Jurkat, Clone E6-1 (cell line): ENCODE measurements around the gene EPB41L4A.
"Not testable (repeated sequence)": the region's sequence is repeated elsewhere in the genome, so short reads cannot be mapped to it uniquely, and the experiment has no call there.

ENCODE experiments used
- DNase-seq: peaks from one replicate; pipeline ENCODE4 v3.0.0-alpha.2; 2011; ENCODE audit warnings: low read depth, low spot score
- H3K4me3 ChIP-seq: 2 replicates; pipeline ENCODE4 v1.5.1; 2011; ENCODE audit warnings: mild to moderate bottlenecking, low read length, control low read depth, moderate library complexity

EPB41L4A gene

DNA sequence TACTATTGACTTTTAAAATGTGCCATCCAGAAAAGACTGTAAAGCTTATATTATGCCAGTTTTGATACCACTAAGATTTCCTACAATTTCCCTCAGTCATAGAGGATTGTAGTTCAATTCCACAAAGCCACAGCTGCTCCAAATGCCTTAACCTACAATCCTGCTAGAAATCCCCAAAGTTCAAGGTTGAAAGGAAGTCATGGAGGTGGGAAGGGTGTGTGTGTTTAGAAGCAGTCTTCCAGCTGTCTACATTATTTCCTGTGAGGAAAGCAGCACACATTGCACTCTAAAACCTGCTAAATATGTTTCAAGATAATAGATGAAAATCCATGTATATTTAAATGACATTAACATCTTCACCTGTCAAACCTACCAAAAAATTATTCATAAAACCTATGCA lies 11.8 kb downstream of the EPB41L4A start:
- H3K4me3 ChIP-seq, result no peak overlapping the region

DNA sequence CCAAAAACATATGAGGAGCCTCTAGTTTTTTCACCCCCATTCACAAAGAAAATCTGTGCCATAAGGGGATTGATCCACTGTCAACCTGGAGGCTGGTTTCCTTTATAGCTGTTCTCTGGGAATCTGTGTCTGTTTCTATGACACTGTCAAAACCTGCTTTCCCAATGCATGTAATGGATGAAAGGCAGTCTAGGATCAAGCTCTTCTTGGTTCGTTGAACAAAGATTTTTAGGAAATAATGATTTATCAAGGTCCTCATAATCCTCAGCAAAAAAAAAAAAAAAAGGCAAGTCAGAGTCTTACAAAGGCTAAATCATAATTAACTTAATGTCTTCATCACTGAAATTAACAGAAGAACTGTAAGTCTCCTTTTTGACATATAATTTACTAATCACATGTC lies 16.0 kb downstream of the EPB41L4A start:
- no peak overlapping the region for H3K4me3 ChIP-seq

More for the DNA sequence above, 11.8 kb downstream of the EPB41L4A start:
- DNase-seq, result no peak

DNA sequence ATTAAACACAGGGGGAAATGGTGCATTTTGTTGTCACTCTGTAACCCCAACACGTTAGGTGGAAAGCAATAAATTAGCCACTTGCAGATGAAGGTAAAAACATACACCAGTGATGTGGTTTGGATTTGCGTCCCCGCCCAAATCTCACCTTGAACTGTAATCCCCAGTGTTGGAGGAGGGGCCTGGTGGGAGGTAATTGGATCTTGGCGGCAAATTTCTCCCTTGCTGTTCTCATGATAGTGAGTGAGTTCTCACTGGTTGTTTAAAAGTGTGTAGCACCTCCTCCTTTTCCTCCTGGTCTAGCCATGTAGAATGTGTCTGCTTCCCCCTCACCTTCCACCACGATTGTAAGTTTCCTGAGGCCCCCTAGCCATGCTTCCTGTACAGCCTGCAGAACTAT lies 17.2 kb downstream of the EPB41L4A start:
- no peak for DNase-seq
- no peak overlapping the region for H3K4me3 ChIP-seq

More for the DNA sequence above, 16.0 kb downstream of the EPB41L4A start:
- DNase-seq, result no peak

DNA sequence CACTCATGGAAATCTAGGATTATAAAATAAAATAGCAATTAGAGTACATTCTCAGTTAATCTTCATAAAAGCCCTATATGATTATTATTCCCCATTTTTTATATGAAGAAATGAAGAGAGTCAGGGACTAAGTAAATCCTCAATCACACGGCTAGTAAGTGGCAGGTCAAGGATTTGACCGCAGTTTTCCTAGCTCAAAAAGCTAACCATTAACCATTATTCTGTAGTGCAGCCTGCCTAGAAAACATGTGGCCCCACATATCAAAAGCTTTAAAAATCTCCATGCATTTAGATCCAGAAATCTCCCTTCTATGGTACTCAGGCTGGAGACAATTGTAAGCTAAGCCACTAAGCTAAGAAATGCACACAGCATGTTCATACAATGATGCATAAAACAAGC lies 21.4 kb downstream of the EPB41L4A start:
- H3K4me3 ChIP-seq, result no peak overlapping the region
- DNase-seq, result no peak

DNA sequence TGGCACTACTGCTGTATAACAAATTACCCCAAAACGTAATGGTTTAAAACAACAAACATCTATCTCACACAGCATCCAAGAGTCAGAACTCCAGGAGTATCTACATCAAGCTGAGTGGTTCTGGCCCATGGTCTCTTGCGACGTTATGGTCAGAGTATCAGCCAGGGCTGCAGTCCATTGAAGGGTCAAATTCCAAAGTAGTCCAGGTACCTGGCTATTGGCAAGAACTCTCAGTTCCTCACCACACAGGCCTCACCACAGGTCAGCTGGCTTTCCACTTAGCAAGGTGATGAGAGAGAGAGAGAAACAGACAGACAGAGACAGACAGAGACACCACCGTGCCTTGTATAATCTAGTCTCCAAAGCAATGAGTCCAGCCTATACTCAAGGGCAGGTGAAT lies 22.6 kb downstream of the EPB41L4A start:
- DNase-seq, result no peak
- no peak overlapping the region for H3K4me3 ChIP-seq

DNA sequence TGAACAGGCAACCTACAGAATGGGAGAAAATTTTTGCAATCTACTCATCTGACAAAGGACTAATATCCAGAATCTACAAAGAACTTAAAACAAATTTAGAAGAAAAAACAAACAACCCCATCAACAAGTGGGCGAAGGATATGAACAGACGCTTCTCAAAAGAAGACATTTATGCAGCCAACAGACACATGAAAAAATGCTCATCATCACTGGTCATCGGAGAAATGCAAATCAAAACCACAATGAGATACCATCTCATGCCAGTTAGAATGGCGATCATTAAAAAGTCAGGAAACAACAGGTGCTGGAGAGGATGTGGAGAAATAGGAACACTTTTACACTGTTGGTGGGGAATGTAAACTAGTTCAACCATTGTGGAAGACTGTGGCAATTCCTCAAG lies 23.8 kb downstream of the EPB41L4A start:
- not testable (repeated sequence) for H3K4me3 ChIP-seq, DNase-seq

DNA sequence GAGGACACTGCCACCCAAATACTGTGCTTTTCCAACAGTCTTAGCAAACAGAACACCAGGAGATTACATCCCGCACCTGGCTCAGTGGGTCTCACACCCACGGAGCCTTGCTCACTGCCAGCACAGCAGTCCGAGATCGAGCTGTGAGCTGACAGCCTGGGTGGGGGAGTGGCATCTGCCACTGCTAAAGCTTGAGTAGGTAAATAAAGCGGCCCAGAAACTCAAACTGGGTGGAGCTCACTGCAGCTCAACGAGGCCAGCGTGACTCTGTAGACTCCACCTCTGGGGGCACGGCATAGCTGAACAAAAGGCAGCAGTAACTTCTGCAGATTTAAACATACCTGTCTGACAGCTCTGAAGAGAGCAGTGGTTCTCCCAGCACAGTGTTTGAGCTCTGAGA lies 28.8 kb downstream of the EPB41L4A start:
- no peak for DNase-seq
- no peak overlapping the region for H3K4me3 ChIP-seq

DNA sequence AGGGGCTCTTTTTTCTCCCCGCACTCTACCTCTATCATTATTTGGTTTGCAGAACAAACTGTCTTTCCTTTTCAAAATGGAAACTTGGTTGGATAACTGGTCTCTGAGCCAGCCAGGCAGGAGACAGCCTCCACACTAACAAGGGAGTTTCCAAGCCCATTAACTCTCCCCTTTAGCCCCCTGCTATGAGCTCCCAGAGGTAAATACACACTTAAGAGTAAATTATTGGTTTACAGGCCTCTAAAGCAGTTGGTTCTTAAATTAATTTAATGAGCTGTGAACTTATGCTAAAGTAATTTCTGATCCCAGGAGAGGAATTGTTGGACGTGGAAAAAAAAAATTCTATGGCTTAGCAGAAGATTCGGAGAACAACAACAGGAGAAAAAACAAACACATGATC lies 30.3 kb downstream of the EPB41L4A start:
- DNase-seq, result no peak
- H3K4me3 ChIP-seq, result no peak overlapping the region

DNA sequence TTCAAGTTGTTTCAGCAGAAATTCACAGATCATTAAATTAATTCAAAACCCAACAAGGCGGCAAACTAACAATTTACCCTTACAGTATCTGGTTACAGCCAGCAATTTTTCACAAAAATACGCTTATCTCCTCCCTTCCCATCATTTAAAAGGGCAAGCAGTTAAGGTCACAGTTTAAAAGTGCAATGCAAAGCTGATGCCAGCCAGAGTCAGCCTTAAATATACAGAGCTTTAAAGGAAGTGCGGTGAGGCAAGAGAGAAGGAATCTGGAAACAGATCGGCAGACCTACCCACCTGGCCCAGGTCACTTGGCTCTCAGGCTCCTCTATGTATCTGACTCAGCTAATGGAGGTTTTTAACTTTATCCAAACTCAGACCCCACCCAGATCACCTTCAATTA lies 31.0 kb downstream of the EPB41L4A start:
- no peak overlapping the region for H3K4me3 ChIP-seq
- no peak for DNase-seq

DNA sequence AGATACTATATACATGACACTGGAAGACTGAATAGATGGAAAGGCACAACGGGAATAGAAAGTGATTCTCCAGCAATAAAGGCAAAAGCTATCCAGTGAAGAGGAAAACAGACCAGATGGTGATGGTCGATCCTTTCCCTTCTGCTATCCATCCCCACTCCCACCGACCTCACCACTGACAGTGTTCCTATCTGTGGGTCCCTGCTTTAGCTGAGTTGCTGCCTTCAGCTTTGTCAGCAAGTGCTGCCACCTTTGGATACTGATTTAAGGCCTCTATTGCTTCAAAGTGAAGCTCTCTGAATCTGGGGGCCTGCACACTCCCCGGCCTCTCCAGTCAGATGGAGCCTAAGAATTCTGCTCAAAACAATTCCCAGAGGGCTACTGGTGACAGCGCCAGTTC lies 32.3 kb downstream of the EPB41L4A start:
- no peak for DNase-seq
- H3K4me3 ChIP-seq, result no peak overlapping the region

DNA sequence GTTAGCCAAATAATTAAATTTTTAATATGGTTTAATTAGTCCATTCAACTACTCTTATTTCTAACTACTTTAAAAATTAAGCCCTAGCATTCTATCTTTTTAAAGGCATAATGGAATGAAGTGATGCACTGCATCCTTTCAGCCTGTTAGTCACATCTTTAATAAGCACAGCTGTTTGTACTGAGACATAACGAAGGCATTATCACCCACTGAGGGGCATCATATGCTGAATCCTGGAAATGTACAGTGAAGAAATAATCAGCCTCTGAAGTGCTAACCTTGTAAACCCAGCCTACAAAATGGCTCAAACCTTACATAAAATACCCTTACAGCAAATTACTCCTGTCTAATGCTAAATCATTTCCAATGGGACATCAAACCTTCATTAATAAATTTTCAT lies 33.1 kb downstream of the EPB41L4A start:
- no peak overlapping the region for H3K4me3 ChIP-seq
- DNase-seq, result no peak

DNA sequence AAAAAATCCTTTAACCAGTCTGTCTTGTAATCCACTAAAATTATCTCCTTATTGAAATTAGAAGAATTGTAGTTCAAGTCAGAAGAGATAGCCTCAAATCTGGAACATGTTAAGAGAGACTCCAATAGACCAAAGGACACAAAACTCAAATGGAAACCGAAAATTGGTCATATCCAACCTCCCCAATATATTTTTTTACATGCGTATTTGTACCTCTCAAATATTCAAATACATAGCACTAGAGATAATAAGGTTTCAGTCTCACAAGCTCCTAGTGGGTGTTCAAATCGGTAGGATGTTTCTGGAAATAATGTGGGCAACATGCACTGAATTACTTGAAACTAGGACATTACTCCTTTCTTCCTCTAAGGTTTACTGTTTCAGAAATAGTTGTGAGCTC lies 33.5 kb downstream of the EPB41L4A start:
- H3K4me3 ChIP-seq, result no peak overlapping the region
- no peak for DNase-seq

DNA sequence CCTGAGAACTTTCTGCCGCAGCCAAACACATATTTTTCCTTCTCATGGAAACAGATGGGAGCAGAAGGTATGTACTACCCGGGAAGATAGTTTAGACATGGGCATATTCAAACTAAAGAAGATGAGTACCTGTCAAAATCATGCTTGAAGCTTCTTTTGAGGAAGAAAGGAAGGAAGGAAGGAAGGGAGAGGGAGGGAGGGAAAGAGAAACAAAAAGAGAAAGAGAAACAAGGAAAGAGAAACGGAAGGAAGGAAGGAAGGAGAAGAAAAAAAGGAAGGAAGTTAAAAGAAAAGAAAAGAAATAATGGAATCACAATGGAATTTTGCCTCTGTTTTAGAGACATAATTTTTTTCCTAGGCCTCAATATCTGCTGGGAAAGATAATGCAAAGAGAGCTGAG lies 34.6 kb downstream of the EPB41L4A start:
- no peak overlapping the region for H3K4me3 ChIP-seq
- no peak for DNase-seq

DNA sequence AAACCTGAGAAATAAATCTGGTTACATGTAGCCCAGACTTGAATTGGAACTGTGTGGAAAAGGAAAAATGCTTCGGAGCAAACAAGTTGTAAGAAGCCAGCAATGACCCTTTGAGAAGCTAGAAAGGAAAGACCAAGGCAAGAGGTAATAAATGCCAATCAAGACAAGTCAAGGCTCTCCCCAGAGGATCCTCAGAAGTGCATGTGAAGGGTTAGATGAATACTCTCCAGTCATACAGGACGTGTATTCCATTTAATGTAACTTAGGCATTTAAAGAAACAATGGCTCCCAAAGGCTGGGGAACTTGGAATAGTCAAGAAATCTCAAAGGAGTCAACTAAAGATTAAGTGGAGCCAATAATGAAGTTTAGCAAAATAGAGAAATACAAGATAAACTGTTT lies 36.2 kb downstream of the EPB41L4A start:
- H3K4me3 ChIP-seq, result no peak overlapping the region
- DNase-seq, result no peak

DNA sequence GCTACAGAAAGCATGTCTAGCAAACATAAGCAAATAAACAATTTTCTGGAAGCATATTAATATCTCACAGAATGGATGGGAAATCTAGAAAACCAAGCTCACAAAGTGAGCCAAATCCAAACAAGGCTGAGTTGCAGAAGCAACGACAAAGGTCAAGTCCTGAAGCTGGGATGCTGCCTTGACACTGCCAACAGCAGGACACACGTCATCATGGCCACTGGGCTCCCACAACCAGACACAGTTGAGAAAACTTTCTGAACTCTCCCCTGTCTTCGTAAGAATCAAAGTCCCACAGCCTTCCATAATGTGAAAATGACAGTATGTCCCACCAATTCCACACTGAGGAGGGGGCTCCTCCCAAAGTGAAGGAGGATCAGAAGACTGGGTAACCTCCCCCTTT lies 37.6 kb downstream of the EPB41L4A start:
- H3K4me3 ChIP-seq, result no peak overlapping the region
- no peak for DNase-seq

DNA sequence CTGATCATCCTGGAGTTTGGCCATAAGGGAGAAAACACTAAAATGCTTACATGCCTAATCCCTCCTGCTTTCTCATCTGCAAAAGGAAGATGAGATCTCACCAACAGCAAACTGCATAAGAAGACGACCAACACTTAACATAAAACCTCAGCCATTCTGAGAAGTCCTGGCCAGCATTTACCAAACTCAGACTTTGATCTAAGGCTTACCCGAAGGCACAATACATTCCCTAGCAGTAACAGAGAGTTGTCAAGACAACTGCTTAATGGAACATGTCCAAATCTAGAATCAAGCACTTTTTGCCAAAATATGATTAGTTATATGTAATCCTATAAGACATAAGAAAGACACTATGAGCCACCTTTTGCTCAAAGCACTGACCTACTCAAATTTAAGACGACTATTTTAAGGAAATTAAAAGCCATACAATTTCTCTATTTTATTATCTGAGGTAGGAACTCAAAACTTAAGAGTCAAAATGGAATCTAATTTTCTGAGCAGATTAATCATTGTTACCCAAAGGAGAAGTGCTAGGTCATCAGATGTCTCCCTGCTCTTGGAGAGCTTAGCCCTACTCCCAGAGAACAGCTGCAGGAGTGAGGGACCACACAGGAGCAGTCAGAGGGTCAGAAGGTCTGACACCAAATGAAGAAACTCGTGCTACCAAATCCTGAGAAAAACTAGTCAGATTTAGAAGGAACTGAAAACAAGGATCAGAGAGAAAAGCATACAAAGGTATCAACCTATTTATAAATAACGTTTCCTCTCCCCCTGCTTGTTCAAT lies 39.3 kb downstream of the EPB41L4A start:
- DNase-seq, result no peak
- no peak overlapping the region for H3K4me3 ChIP-seq

DNA sequence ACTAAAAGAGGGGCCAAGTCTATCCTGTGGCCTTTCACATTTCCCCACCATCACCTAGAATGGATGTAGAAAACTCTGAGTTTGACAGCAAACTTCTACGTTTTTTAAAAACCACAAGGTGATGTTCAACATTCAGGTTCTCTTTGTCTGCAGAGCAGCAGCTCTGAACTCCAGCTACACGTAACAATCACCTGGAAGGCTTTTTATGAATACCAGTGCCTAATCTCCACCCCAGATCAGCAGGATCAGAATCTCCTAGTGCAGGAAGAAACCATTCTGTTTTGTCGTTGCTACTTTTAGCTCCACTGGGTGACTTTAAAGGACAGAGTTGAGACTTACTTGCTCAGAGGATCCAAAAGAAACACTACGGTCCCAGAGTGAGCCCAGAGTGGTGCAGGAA lies 44.3 kb downstream of the EPB41L4A start:
- no peak for DNase-seq
- no peak overlapping the region for H3K4me3 ChIP-seq

DNA sequence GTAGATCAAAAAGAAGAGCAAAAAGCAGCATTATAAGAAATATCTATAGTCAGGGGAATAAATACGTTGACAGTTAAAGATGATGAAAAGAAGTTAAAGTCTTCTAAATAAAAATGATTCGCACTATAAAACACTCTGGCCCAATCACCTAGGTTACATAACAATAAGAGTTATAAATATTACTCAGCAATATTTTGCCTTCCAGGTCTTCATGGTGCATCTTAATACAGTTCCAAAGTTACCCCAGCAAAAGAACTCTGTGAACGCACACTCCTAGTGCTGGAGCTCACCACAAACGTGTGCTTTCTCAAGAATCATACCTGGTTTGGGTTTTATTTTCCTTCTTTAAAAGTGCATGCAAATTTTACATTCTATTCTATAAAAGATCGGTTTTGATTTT lies 44.7 kb downstream of the EPB41L4A start:
- H3K4me3 ChIP-seq, result no peak overlapping the region

DNA sequence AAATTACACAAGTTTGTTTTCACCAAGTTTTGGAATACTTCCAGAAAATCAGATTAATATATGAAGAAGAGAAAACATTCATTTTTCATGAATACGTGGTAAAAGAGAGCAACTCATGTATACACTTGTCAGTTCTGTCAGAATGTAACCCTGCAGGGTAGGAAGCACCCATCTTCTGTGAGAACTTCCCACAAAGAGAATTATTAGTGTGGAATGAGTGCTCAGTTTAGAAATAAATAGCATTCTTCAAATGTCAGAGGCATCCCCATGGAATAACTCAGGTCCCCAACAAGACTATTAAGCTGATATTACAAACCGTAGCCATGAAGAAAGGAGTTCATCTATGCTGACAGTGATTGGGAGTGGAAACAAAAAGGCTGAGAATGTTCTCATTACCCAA lies 45.2 kb downstream of the EPB41L4A start:
- no peak overlapping the region for H3K4me3 ChIP-seq
- no peak for DNase-seq

More for the DNA sequence above, 44.7 kb downstream of the EPB41L4A start:
- no peak for DNase-seq

DNA sequence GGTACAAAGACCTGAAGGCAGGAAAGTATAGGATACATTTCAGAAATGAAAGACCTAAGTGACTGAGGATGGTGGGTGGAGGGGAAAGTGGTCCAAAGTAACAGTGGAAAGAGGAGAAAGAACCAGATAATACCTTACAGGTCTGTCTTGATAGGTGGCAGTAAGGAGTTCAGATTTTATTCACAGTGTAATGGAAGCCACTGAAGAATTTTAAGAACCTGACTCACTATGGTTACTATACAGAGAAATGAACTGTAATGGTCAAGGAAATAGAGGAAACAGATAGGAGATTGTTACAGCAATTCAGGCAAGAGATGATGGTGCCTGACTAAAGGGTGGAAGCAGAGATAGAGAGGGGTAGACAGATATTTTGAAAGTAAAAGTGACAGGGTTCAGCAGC lies 46.5 kb downstream of the EPB41L4A start:
- no peak overlapping the region for H3K4me3 ChIP-seq
- DNase-seq, result no peak

DNA sequence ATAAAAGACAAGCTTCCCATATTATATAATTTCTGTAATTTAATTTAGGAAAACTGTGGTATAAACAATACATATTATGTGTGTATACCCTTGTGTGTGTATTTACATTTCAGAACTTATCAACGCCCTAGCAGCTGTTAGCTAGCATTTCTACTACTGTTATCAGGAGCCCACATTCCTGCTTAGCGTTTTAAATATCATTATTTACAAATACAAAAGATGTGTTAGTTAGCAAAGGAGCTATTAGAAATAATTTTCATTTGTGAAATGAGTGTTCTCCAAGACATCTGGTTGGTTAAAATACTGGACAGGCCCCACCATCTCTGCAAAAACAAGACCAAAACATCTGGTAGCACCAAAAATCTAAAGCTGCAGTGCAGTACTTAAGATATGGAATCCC lies 48.0 kb downstream of the EPB41L4A start:
- DNase-seq, result no peak
- H3K4me3 ChIP-seq, result no peak overlapping the region
